Calu3 (cell line): ENCODE measurements around the gene ST7. TPM values are rescaled to one million over a fixed set of nuclear protein-coding genes. Genes with fewer than 3 reads are reported as not detected.

Source experiments
- BruUV-seq: library from RNA; stranded (reverse); fragments of 400-500 nt; replicated peaks from 2 replicates; lab custom pipeline; 2021; lab: Mats Ljungman, UMichigan
- CTCF ChIA-PET: fragments of 300-600 bp; sonication (Branson Sonifier 250); formaldehyde crosslinking; loops from one replicate; lab custom pipeline; 2022; ENCODE audit warnings: antibody characterized with exemption; lab: Charles Lee
- DNase-seq: peaks from one replicate; pipeline ENCODE4 v3.0.0; 2022
- H3K27ac Mint-ChIP-seq: one replicate; pipeline ENCODE4 v1.8.0; 2022; ENCODE audit warnings: mixed read lengths; ENCODE audit not compliant: unreplicated experiment
- H3K27me3 Mint-ChIP-seq: one replicate; pipeline ENCODE4 v1.8.0; 2022; ENCODE audit warnings: mixed read lengths; ENCODE audit not compliant: unreplicated experiment
- H3K36me3 Mint-ChIP-seq: one replicate; pipeline ENCODE4 v1.8.0; 2022; ENCODE audit warnings: mild to moderate bottlenecking, moderate library complexity, mixed read lengths; ENCODE audit not compliant: insufficient read depth, unreplicated experiment
- H3K4me1 Mint-ChIP-seq: one replicate; pipeline ENCODE4 v1.8.0; 2022; ENCODE audit warnings: mild to moderate bottlenecking, low read depth, mixed read lengths; ENCODE audit not compliant: unreplicated experiment
- H3K4me3 Mint-ChIP-seq: one replicate; pipeline ENCODE4 v1.8.0; 2022; ENCODE audit warnings: mild to moderate bottlenecking, low read depth, moderate library complexity, mixed read lengths; ENCODE audit not compliant: unreplicated experiment
- H3K9me3 Mint-ChIP-seq: one replicate; pipeline ENCODE4 v1.8.0; 2022; ENCODE audit warnings: low read depth, mixed read lengths; ENCODE audit not compliant: unreplicated experiment
- CTCF ChIP-seq: fragments of 200-600 bp; IDR thresholded peaks from one replicate; pipeline ENCODE4 v1.8.0; 2022; ENCODE audit warnings: antibody characterized with exemption; ENCODE audit not compliant: unreplicated experiment
- intact Hi-C: fragments of 100-400 bp; cut with micrococcal nuclease; formaldehyde crosslinking; loops from one replicate; pipeline ENCODE4 v1.10.0; 2022; ENCODE audit not compliant: unreplicated experiment
- total RNA-seq: library from RNA; stranded (reverse); gene quantifications from 2 replicates; pipeline ENCODE4 v1.2.3, GENCODE V29; 2022

The ST7 gene
- total RNA-seq, 1 experiment from 2014 or later, result 17.7 TPM

GRCh38 chr7:117066668-117067067, 113.4 kb downstream of the ST7 start:
- H3K4me3 Mint-ChIP-seq, result no peak overlapping the region
- CTCF ChIA-PET, result no interaction called here
- no peak overlapping the region for H3K27ac Mint-ChIP-seq
- H3K36me3 Mint-ChIP-seq, result no peaks in the 10 kb centered on the region
- no peaks in the 10 kb centered on the region for H3K9me3 Mint-ChIP-seq
- H3K27me3 Mint-ChIP-seq, result no peaks in the 10 kb centered on the region
- no peaks in the 10 kb centered on the region for H3K4me1 Mint-ChIP-seq
- no peak for TF ChIP-seq CTCF
- no peak for DNase-seq
- BruUV-seq, result no TSS peak
- intact Hi-C loops, result no loop called here

- no peaks in the 10 kb centered on the region for H3K9me3 Mint-ChIP-seq
- intact Hi-C loops, result no loop called here
- no peak overlapping the region for H3K4me3 Mint-ChIP-seq
- H3K27ac Mint-ChIP-seq, result no peak overlapping the region
- TF ChIP-seq CTCF, result no peak
- no peaks in the 10 kb centered on the region for H3K4me1 Mint-ChIP-seq
- H3K27me3 Mint-ChIP-seq, result no peaks in the 10 kb centered on the region
- no TSS peak for BruUV-seq
- CTCF ChIA-PET, result no interaction called here
- no peak for DNase-seq
- no peaks in the 10 kb centered on the region for H3K36me3 Mint-ChIP-seq
Observed at GRCh38 chr7:117067340-117067739, 114.0 kb downstream of the ST7 start.

- Mint-ChIP-seq H3K27ac (no peak overlapping the region), H3K27me3 (no peaks in the 10 kb centered on the region), H3K4me3 (no peak overlapping the region), H3K9me3 (no peaks in the 10 kb centered on the region), H3K36me3 (no peaks in the 10 kb centered on the region), H3K4me1 (no peaks in the 10 kb centered on the region)
- CTCF ChIA-PET, result no interaction called here
- intact Hi-C loops, result no loop called here
- DNase-seq, result no peak
- no TSS peak for BruUV-seq
- TF ChIP-seq CTCF, result no peak
Observed at GRCh38 chr7:117068511-117069145, 115.3 kb downstream of the ST7 start.

GRCh38 chr7:117069379-117069778, 116.1 kb downstream of the ST7 start:
- Mint-ChIP-seq H3K27ac (no peak overlapping the region), H3K9me3 (no peaks in the 10 kb centered on the region), H3K4me3 (no peak overlapping the region), H3K36me3 (no peaks in the 10 kb centered on the region), H3K27me3 (no peaks in the 10 kb centered on the region), H3K4me1 (no peaks in the 10 kb centered on the region)
- no peak for DNase-seq
- no peak for TF ChIP-seq CTCF
- CTCF ChIA-PET, result no interaction called here
- BruUV-seq, result no TSS peak
- intact Hi-C loops, result no loop called here
